SU-DHL-6 (cell line): ENCODE measurements around the gene MIOX.
A peak's percentile ranks its signal among the peaks of the same experiment; 100 is the strongest.

Experiments used
- H2AFZ ChIP-seq: fragments of 200-600 bp; sonication (generic); 2 replicates; pipeline ENCODE4 v1.6.1; 2014; ENCODE audit warnings: low read depth, mild to moderate bottlenecking, moderate library complexity, mixed read lengths, antibody characterized with exemption, low read length; ENCODE audit not compliant: severe bottlenecking
- H3F3A ChIP-seq: fragments of 200-600 bp; shearing (Covaris generic); 2 replicates; pipeline ENCODE4 v1.6.0; 2016; ENCODE audit warnings: antibody characterized with exemption, mild to moderate bottlenecking; ENCODE audit not compliant: insufficient read depth
- H3K27ac ChIP-seq: fragments of 200-600 bp; sonication (generic); 2 replicates; pipeline ENCODE4 v1.5.1; 2016; ENCODE audit warnings: low read depth, mild to moderate bottlenecking, low read length, moderate library complexity, mixed read lengths
- H3K27me3 ChIP-seq: fragments of 200-600 bp; sonication (generic), shearing (Covaris generic); 2 replicates; pipeline ENCODE4 v1.6.0; 2014; ENCODE audit warnings: mild to moderate bottlenecking, low read length
- H3K36me3 ChIP-seq: fragments of 200-600 bp; sonication (generic); 2 replicates; pipeline ENCODE4 v1.6.1; 2014; ENCODE audit warnings: mild to moderate bottlenecking, low read length, mixed read lengths
- H3K4me2 ChIP-seq: fragments of 300-600, 200-600 bp; shearing (Covaris generic), sonication (generic); 2 replicates; pipeline ENCODE4 v1.6.0; 2014; ENCODE audit warnings: low read length, low read depth, mild to moderate bottlenecking; ENCODE audit not compliant: poor library complexity, severe bottlenecking
- H3K4me3 ChIP-seq: fragments of 200-600 bp; sonication (generic); 2 replicates; pipeline ENCODE4 v1.5.1; 2014; ENCODE audit warnings: antibody characterized with exemption, low read length, mild to moderate bottlenecking, mixed read lengths; ENCODE audit not compliant: insufficient read depth, poor library complexity, severe bottlenecking
- H3K79me2 ChIP-seq: fragments of 200-600 bp; sonication (generic); 2 replicates; pipeline ENCODE4 v1.6.1; 2014; ENCODE audit warnings: mild to moderate bottlenecking, low read length, moderate library complexity; ENCODE audit not compliant: insufficient read depth
- H3K9ac ChIP-seq: fragments of 200-600 bp; sonication (generic); 2 replicates; pipeline ENCODE4 v1.7.0; 2014; ENCODE audit warnings: mild to moderate bottlenecking, low read length
- H3K9me2 ChIP-seq: fragments of 200-600 bp; sonication (generic); replicated peaks from 2 replicates; pipeline ENCODE4 v1.6.1; 2014; ENCODE audit warnings: low read length; ENCODE audit not compliant: insufficient read depth
- H3K9me3 ChIP-seq: fragments of 200-600 bp; sonication (generic); 2 replicates; pipeline ENCODE4 v1.6.1; 2014; ENCODE audit warnings: low read length, mixed read lengths; ENCODE audit not compliant: insufficient read depth
- H4K20me1 ChIP-seq: fragments of 200-600 bp; sonication (generic); 2 replicates; pipeline ENCODE4 v1.6.1; 2014; ENCODE audit warnings: low read depth, mild to moderate bottlenecking, antibody characterized with exemption, low read length, moderate library complexity, mixed read lengths
- EZH2phosphoT487 ChIP-seq: fragments of 200-600 bp; sonication (generic), shearing (Covaris generic); conservative IDR thresholded peaks from 2 replicates; pipeline ENCODE4 v1.6.1; 2018; ENCODE audit warnings: mild to moderate bottlenecking, antibody characterized with exemption, low read length, moderate library complexity, mixed read lengths
- TF ChIP-seq, protein P1 (sequence below): fragments of 200-600 bp; sonication (generic); IDR thresholded peaks from one replicate; pipeline ENCODE4 v1.5.1; 2017; ENCODE audit warnings: antibody characterized with exemption, mild to moderate bottlenecking, low read length, moderate library complexity; ENCODE audit not compliant: insufficient read depth, poor library complexity, severe bottlenecking

Gene MIOX

DNA sequence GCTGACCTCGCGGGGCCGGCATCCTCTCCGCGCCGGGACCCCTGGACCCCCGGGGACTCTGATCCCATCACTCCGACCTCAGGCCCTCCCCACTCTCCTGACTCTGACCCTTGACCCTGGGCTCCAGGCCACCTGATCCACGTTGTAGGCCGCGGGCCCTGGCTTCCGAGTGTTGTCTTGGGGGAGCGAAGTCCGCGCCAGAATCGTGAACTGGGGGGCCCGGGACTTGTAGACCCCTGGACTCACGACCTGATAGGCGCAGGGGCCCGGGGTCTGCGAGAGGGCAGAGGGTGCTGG lies 43.9 kb downstream of the MIOX start:
- Histone ChIP-seq H3F3A (peaks cover 21% of the 10 kb centered on the region), H3K36me3 (no peaks in the 10 kb centered on the region), H3K27ac (peak overlapping the region; percentile 38), H3K79me2 (no peaks in the 10 kb centered on the region), H4K20me1 (no peaks in the 10 kb centered on the region), H3K27me3 (no peaks in the 10 kb centered on the region), H3K4me3 (peak overlapping the region; percentile 51), H3K9me2 (no peaks in the 10 kb centered on the region), H3K9me3 (no peaks in the 10 kb centered on the region), H3K9ac (peak overlapping the region; percentile 62), H3K4me2 (peak overlapping the region; percentile 61), H2AFZ (peak overlapping the region; percentile 24)
- TF ChIP-seq EZH2phosphoT487 = no peak
- TF ChIP-seq, protein P1, sequence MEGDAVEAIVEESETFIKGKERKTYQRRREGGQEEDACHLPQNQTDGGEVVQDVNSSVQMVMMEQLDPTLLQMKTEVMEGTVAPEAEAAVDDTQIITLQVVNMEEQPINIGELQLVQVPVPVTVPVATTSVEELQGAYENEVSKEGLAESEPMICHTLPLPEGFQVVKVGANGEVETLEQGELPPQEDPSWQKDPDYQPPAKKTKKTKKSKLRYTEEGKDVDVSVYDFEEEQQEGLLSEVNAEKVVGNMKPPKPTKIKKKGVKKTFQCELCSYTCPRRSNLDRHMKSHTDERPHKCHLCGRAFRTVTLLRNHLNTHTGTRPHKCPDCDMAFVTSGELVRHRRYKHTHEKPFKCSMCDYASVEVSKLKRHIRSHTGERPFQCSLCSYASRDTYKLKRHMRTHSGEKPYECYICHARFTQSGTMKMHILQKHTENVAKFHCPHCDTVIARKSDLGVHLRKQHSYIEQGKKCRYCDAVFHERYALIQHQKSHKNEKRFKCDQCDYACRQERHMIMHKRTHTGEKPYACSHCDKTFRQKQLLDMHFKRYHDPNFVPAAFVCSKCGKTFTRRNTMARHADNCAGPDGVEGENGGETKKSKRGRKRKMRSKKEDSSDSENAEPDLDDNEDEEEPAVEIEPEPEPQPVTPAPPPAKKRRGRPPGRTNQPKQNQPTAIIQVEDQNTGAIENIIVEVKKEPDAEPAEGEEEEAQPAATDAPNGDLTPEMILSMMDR = no peak

DNA sequence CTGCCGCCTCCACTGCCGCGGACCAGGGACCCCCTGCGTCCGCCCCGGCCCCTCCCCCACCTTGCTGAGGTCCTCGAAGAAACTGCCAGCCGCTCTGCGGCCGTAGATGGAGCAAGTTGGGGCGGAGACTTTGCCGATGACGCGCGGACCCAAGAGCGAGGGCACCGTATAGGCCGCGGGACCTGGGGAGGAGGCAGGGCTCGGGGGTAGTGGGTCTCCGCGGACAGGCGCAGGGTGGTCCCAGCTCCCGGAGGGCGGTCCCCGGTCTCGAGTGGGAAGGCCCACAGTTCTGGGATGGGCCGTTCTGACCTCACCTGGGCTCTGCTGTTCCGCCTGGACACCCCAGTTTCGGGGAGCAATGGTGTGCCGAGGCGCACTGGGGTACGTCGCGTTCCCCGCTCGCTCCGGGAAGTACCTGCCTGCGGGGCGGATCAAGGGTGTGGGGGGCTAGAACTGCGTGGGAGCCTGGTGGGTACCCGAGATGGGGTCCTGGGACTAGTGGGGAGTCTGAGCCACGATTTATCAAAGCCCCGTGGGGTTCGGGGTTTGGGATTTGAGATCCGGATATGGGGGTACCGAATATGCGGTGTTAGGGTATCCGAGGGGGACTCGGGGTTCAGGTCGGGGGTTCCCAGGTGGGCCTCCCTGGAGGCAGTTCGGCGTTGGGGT lies 44.4 kb downstream of the MIOX start:
- peak overlapping the region; percentile 61 for H3K4me2 ChIP-seq
- no peaks in the 10 kb centered on the region for H3K9me2 ChIP-seq
- peak overlapping the region; percentile 7 for H2AFZ ChIP-seq
- peaks cover 21% of the 10 kb centered on the region for H3F3A ChIP-seq
- no peaks in the 10 kb centered on the region for H3K27me3 ChIP-seq
- peak overlapping the region; percentile 62 for H3K9ac ChIP-seq
- H3K9me3 ChIP-seq = no peaks in the 10 kb centered on the region
- H3K36me3 ChIP-seq = no peaks in the 10 kb centered on the region
- peak overlapping the region; percentile 51 for H3K4me3 ChIP-seq
- peak overlapping the region; percentile 8 for H3K27ac ChIP-seq
- TF ChIP-seq, protein P1 = no peak
- no peak; the same call in 1 of the 2 replicates for TF ChIP-seq EZH2phosphoT487
- no peaks in the 10 kb centered on the region for H4K20me1 ChIP-seq
- no peaks in the 10 kb centered on the region for H3K79me2 ChIP-seq

DNA sequence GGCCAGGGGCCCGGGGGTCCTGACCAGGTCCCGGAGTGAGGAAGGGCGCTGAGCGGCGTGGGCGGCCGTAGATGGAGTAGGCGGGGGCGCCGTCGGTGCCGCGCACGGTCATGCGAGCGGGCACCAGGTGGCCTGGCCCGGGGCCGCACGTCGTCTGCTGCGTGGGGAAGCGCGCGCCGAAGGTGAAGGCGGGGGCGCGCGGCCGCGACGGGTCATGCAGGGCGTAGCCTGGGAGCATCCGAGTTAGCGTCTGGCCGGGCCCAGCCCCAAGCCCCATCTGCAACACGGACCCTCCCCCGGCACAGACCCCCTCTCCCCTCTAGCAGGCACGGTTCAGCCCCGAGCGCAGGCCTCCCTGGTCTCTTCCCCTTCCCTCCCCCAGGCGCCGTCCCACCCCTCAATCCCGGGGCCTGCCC lies 44.9 kb downstream of the MIOX start:
- Histone ChIP-seq H3K4me3 (peak overlapping the region; percentile 51), H3K9me2 (no peaks in the 10 kb centered on the region), H3K9ac (peak overlapping the region; percentile 62), H3K27ac (no peak overlapping the region; the same call in 1 of the 2 replicates), H3K27me3 (no peaks in the 10 kb centered on the region), H3K79me2 (no peaks in the 10 kb centered on the region), H3K36me3 (no peaks in the 10 kb centered on the region), H3F3A (peaks cover 25% of the 10 kb centered on the region), H3K4me2 (peak overlapping the region; percentile 61), H3K9me3 (no peaks in the 10 kb centered on the region), H4K20me1 (no peaks in the 10 kb centered on the region), H2AFZ (peak overlapping the region; percentile 7)
- TF ChIP-seq, protein P1 = no peak
- TF ChIP-seq EZH2phosphoT487 = 0 out of 2 replicates have a peak, but pooled peaks have one; percentile 82
